ENCODE results near the gene VIT.
A peak's percentile ranks its signal among the peaks of the same experiment; 100 is the strongest.

VIT gene

DNA sequence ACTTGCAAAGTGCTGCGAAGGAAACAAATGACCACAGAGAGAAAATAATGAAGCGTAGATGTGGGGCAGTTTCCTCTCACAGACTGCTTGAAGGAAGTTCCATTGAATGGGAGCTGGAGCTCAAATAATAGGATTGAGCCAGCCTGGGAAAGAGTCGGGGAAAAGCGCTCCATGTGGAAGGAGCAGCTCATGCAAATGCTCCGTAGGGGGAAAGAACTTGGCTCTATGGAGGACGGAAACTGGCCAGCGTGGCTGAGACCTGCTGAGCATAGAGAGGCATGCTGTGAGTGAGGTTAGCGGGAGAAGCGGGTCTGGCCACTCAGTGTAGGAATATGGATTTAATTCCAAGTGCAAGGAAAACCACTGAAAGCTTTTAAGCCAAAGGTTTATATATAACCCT is 28.6 kb upstream of the VIT start:
- 92% methylated on average over 9 of the region's 9 CpGs for WGBS (ENCODE audit: insufficient coverage)
- DNase-seq: no peak
- no peaks in the 10 kb centered on the region for H3K36me3 ChIP-seq (ENCODE audit: control insufficient read depth in 4 of 4, insufficient read depth in 4 of 4, low read length in 3 of 4)
- no peaks in the 10 kb centered on the region for H3K4me1 ChIP-seq (ENCODE audit: control extremely low read depth in 1 of 4, control insufficient read depth in 4 of 4, insufficient read depth in 4 of 4, low read length in 3 of 4)
- H3K4me3 ChIP-seq (ENCODE audit: control insufficient read depth in 1 of 7, extremely low read depth in 1 of 7, insufficient read depth in 4 of 7, low read depth in 2 of 7, low read length in 6 of 7): no peak overlapping the region
- ChIA-PET POLR2A (no interaction called here), CTCF (interaction anchor here (1.2 kb wide), 1 partner anchor 9 kb away, joined by 4 read pairs; no protein-coding TSS in a partner anchor)
- H3K27me3 ChIP-seq (replicated peaks in 2 of 5; ENCODE audit: control insufficient read depth in 4 of 5, insufficient read depth in 5 of 5, low read length in 4 of 5): peaks cover 0 to 3% (median 0%) of the 10 kb centered on the region in 5 experiments
- no peak overlapping the region for H3K27ac ChIP-seq (ENCODE audit: insufficient read depth in 1 of 2, low read depth in 1 of 2, low read length in 2 of 2, poor library complexity in 1 of 2, severe bottlenecking in 2 of 2)
- H3K9me3 ChIP-seq (ENCODE audit: control extremely low read depth in 1 of 5, control insufficient read depth in 4 of 5, insufficient read depth in 2 of 5, low read depth in 1 of 5, low read length in 4 of 5): no peaks in the 10 kb centered on the region

DNA sequence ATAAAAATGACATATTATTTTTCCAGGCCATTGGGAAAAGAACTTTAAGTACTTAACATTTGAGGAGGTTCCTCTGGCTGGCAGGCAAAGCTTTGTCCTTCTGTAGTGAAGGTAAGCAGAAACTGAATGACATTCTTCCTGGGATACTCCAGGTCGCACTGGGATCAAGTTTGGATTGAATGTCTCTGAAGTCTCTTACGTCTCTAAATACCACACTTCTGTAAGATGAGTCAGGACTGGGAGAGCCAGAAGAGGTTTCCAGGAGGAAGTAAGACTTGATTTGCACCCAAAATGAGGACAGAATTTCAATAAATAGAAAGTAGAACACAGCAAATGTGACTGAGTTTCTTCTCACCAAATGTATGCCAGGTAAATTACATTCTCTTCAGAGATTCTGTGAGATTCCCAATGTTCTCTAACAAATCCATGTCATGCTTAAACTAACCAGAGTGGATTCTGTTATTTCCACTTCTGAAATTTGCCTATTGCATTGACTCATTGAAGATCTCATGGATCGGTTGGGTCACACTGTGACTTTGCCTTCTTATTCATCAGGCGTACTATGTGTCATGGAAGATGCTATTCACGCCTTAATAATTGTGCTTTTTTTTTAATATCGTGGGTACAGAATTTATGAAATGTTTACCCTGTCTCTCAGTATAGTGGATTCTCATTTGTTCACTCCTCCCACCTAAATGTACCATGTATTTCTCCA is 25.5 kb upstream of the VIT start:
- POLR2A ChIA-PET: no interaction called here
- Histone ChIP-seq H3K36me3 (ENCODE audit: control insufficient read depth in 4 of 4, insufficient read depth in 4 of 4, low read length in 3 of 4) (no peaks in the 10 kb centered on the region), H3K4me3 (ENCODE audit: control insufficient read depth in 1 of 7, extremely low read depth in 1 of 7, insufficient read depth in 4 of 7, low read depth in 2 of 7, low read length in 6 of 7) (no peak overlapping the region), H3K27ac (ENCODE audit: insufficient read depth in 1 of 2, low read depth in 1 of 2, low read length in 2 of 2, poor library complexity in 1 of 2, severe bottlenecking in 2 of 2) (no peak overlapping the region), H3K4me1 (ENCODE audit: control extremely low read depth in 1 of 4, control insufficient read depth in 4 of 4, insufficient read depth in 4 of 4, low read length in 3 of 4) (peaks cover 0 to 3% (median 0%) of the 10 kb centered on the region in 4 experiments), H3K27me3 (replicated peaks in 2 of 5; ENCODE audit: control insufficient read depth in 4 of 5, insufficient read depth in 5 of 5, low read length in 4 of 5) (no peaks in the 10 kb centered on the region), H3K9me3 (ENCODE audit: control extremely low read depth in 1 of 5, control insufficient read depth in 4 of 5, insufficient read depth in 2 of 5, low read depth in 1 of 5, low read length in 4 of 5) (no peaks in the 10 kb centered on the region)
- DNase-seq: no peak
- WGBS (ENCODE audit: insufficient coverage): 100% methylated on average over 3 of the region's 6 CpGs
- CTCF ChIA-PET: interaction anchor here (0.9 to 1.0 kb wide), 2 partner anchors 21 to 318 kb away, joined by 3 read pairs; no protein-coding TSS in a partner anchor

DNA sequence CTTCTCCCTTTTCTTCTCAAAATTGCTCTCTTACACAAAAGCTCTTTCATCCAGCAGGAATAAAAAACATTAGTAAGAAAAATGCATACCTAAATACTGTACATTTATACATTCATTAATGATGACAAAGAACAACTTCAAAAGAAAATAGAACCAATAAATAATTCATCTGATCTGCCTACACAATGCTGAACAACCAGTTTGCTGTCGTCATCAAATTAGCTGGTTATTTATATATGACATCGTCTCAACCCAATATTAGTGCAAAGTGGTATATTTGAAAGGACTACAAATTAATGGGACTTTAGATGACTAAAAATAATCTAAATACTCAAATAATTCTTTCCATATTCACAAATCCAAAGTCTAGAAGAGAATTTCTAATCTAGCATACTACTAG is 24.8 kb upstream of the VIT start:
- WGBS (ENCODE audit: insufficient coverage): no CpG with 5 or more reads among the region's 2 CpGs
- Histone ChIP-seq H3K27me3 (replicated peaks in 2 of 5; ENCODE audit: control insufficient read depth in 4 of 5, insufficient read depth in 5 of 5, low read length in 4 of 5) (no peaks in the 10 kb centered on the region), H3K4me1 (ENCODE audit: control extremely low read depth in 1 of 4, control insufficient read depth in 4 of 4, insufficient read depth in 4 of 4, low read length in 3 of 4) (peaks cover 0 to 7% (median under 1%) of the 10 kb centered on the region in 4 experiments), H3K4me3 (ENCODE audit: control insufficient read depth in 1 of 7, extremely low read depth in 1 of 7, insufficient read depth in 4 of 7, low read depth in 2 of 7, low read length in 6 of 7) (no peak overlapping the region), H3K9me3 (ENCODE audit: control extremely low read depth in 1 of 5, control insufficient read depth in 4 of 5, insufficient read depth in 2 of 5, low read depth in 1 of 5, low read length in 4 of 5) (no peaks in the 10 kb centered on the region), H3K36me3 (ENCODE audit: control insufficient read depth in 4 of 4, insufficient read depth in 4 of 4, low read length in 3 of 4) (no peaks in the 10 kb centered on the region), H3K27ac (ENCODE audit: insufficient read depth in 1 of 2, low read depth in 1 of 2, low read length in 2 of 2, poor library complexity in 1 of 2, severe bottlenecking in 2 of 2) (no peak overlapping the region)
- DNase-seq: no peak
- POLR2A ChIA-PET: no interaction called here
- CTCF ChIA-PET: interaction anchor here (1.0 kb wide), 1 partner anchor 319 kb away, joined by 3 read pairs; no protein-coding TSS in a partner anchor

GRCh38 chr2:36672199-36672598 is 24.3 kb upstream of the VIT start:
- no CpG with 5 or more reads among the region's 1 CpG for WGBS (ENCODE audit: insufficient coverage)
- Histone ChIP-seq H3K4me3 (ENCODE audit: control insufficient read depth in 1 of 7, extremely low read depth in 1 of 7, insufficient read depth in 4 of 7, low read depth in 2 of 7, low read length in 6 of 7) (no peak overlapping the region), H3K9me3 (ENCODE audit: control extremely low read depth in 1 of 5, control insufficient read depth in 4 of 5, insufficient read depth in 2 of 5, low read depth in 1 of 5, low read length in 4 of 5) (no peaks in the 10 kb centered on the region), H3K27ac (ENCODE audit: insufficient read depth in 1 of 2, low read depth in 1 of 2, low read length in 2 of 2, poor library complexity in 1 of 2, severe bottlenecking in 2 of 2) (no peak overlapping the region), H3K36me3 (ENCODE audit: control insufficient read depth in 4 of 4, insufficient read depth in 4 of 4, low read length in 3 of 4) (no peaks in the 10 kb centered on the region), H3K27me3 (replicated peaks in 2 of 5; ENCODE audit: control insufficient read depth in 4 of 5, insufficient read depth in 5 of 5, low read length in 4 of 5) (no peaks in the 10 kb centered on the region), H3K4me1 (ENCODE audit: control extremely low read depth in 1 of 4, control insufficient read depth in 4 of 4, insufficient read depth in 4 of 4, low read length in 3 of 4) (peaks cover 1 to 12% (median 5%) of the 10 kb centered on the region in 4 experiments)
- ChIA-PET CTCF (interaction anchor here (1.0 kb wide), 1 partner anchor 319 kb away, joined by 3 read pairs; no protein-coding TSS in a partner anchor), POLR2A (no interaction called here)
- DNase-seq: peak; percentile 37 to 59 (median 54)

- H3K27ac ChIP-seq (ENCODE audit: insufficient read depth in 1 of 2, low read depth in 1 of 2, low read length in 2 of 2, poor library complexity in 1 of 2, severe bottlenecking in 2 of 2): no peak overlapping the region
- H3K27me3 ChIP-seq (replicated peaks in 2 of 5; ENCODE audit: control insufficient read depth in 4 of 5, insufficient read depth in 5 of 5, low read length in 4 of 5): no peaks in the 10 kb centered on the region
- peaks cover 12 to 35% (median 22%) of the 10 kb centered on the region in 4 experiments for H3K4me1 ChIP-seq (ENCODE audit: control extremely low read depth in 1 of 4, control insufficient read depth in 4 of 4, insufficient read depth in 4 of 4, low read length in 3 of 4)
- DNase-seq: no peak
- H3K9me3 ChIP-seq (ENCODE audit: control extremely low read depth in 1 of 5, control insufficient read depth in 4 of 5, insufficient read depth in 2 of 5, low read depth in 1 of 5, low read length in 4 of 5): no peaks in the 10 kb centered on the region
- ChIA-PET CTCF (interaction anchor here (1.3 to 1.5 kb wide), 2 partner anchors 8 to 11 kb away, joined by 4 to 8 read pairs; no protein-coding TSS in a partner anchor), POLR2A (no interaction called here)
- H3K36me3 ChIP-seq (ENCODE audit: control insufficient read depth in 4 of 4, insufficient read depth in 4 of 4, low read length in 3 of 4): no peaks in the 10 kb centered on the region
- H3K4me3 ChIP-seq (ENCODE audit: control insufficient read depth in 1 of 7, extremely low read depth in 1 of 7, insufficient read depth in 4 of 7, low read depth in 2 of 7, low read length in 6 of 7): no peak overlapping the region
Measured at GRCh38 chr2:36675579-36676282, 20.8 kb upstream of the VIT start.

DNA sequence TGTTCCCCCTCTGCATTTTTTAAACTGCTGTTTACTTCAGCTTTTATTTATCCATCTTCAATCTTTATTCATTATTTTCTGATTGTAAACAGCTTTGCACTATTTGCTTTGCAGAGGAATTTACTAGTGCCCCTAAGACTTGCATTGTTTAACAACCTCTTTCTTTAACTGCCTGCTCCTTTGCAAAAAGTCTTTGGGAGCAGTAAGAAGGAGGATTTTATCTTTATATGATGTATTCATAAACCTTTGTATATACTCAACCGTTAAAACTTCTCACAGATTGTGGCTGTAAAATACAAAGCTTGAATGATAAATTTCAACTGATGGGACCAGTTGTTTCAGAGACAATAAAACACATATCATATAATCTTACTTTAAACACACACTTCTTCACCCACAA is 20.1 kb upstream of the VIT start:
- H3K27ac ChIP-seq (ENCODE audit: insufficient read depth in 1 of 2, low read depth in 1 of 2, low read length in 2 of 2, poor library complexity in 1 of 2, severe bottlenecking in 2 of 2): no peak overlapping the region
- H3K27me3 ChIP-seq (replicated peaks in 2 of 5; ENCODE audit: control insufficient read depth in 4 of 5, insufficient read depth in 5 of 5, low read length in 4 of 5): no peaks in the 10 kb centered on the region
- no peaks in the 10 kb centered on the region for H3K9me3 ChIP-seq (ENCODE audit: control extremely low read depth in 1 of 5, control insufficient read depth in 4 of 5, insufficient read depth in 2 of 5, low read depth in 1 of 5, low read length in 4 of 5)
- H3K36me3 ChIP-seq (ENCODE audit: control insufficient read depth in 4 of 4, insufficient read depth in 4 of 4, low read length in 3 of 4): no peaks in the 10 kb centered on the region
- ChIA-PET POLR2A (no interaction called here), CTCF (interaction anchor here (1.3 to 1.5 kb wide), 2 partner anchors 8 to 11 kb away, joined by 4 to 8 read pairs; no protein-coding TSS in a partner anchor)
- no peak overlapping the region for H3K4me3 ChIP-seq (ENCODE audit: control insufficient read depth in 1 of 7, extremely low read depth in 1 of 7, insufficient read depth in 4 of 7, low read depth in 2 of 7, low read length in 6 of 7)
- DNase-seq: no peak
- WGBS (ENCODE audit: insufficient coverage): no CpG with 5 or more reads among the region's 1 CpG
- H3K4me1 ChIP-seq (ENCODE audit: control extremely low read depth in 1 of 4, control insufficient read depth in 4 of 4, insufficient read depth in 4 of 4, low read length in 3 of 4): peaks cover 12 to 35% (median 22%) of the 10 kb centered on the region in 4 experiments

DNA sequence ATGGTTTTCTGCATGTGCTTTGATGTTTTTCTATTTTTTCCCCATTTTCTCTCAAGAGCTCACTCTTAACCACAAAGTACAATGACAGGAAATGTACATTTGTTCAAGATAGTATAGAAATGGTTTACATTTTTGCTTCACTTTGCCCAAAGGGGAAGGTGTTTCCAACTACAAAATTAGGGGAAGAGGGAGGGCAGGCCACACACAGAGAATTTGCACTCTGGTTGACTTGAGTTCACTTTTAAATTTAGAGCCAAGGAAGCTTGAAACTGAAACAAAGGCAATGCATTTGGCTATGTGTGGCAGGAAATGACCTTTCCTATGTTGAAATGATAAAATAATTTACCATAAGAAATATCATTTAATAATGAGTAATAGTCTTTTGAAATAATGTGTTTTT is 19.1 kb upstream of the VIT start:
- Histone ChIP-seq H3K27me3 (replicated peaks in 2 of 5; ENCODE audit: control insufficient read depth in 4 of 5, insufficient read depth in 5 of 5, low read length in 4 of 5) (no peaks in the 10 kb centered on the region), H3K4me1 (ENCODE audit: control extremely low read depth in 1 of 4, control insufficient read depth in 4 of 4, insufficient read depth in 4 of 4, low read length in 3 of 4) (peaks cover 12 to 35% (median 22%) of the 10 kb centered on the region in 4 experiments), H3K4me3 (ENCODE audit: control insufficient read depth in 1 of 7, extremely low read depth in 1 of 7, insufficient read depth in 4 of 7, low read depth in 2 of 7, low read length in 6 of 7) (peak overlapping the region in 3 of 7 experiments; percentile 37 to 42 (median 42)), H3K36me3 (ENCODE audit: control insufficient read depth in 4 of 4, insufficient read depth in 4 of 4, low read length in 3 of 4) (no peaks in the 10 kb centered on the region), H3K9me3 (ENCODE audit: control extremely low read depth in 1 of 5, control insufficient read depth in 4 of 5, insufficient read depth in 2 of 5, low read depth in 1 of 5, low read length in 4 of 5) (no peaks in the 10 kb centered on the region), H3K27ac (ENCODE audit: insufficient read depth in 1 of 2, low read depth in 1 of 2, low read length in 2 of 2, poor library complexity in 1 of 2, severe bottlenecking in 2 of 2) (no peak overlapping the region)
- ChIA-PET CTCF (interaction anchor here (1.1 to 1.3 kb wide), 3 partner anchors 9 to 93 kb away, joined by 3 to 4 read pairs (median 3); no protein-coding TSS in a partner anchor), POLR2A (no interaction called here)
- DNase-seq: peak in 2 of 3 donors; percentile 54 to 67
